ENCODE data around the gene KLF18. TPM values are rescaled to one million over a fixed set of nuclear protein-coding genes. Genes with fewer than 3 reads are reported as not detected.
"Not testable (repeated sequence)": the region's sequence is repeated elsewhere in the genome, so short reads cannot be mapped to it uniquely, and the experiment has no call there.

The KLF18 gene
- total RNA-seq, 1 experiment from 2014 or later: not detected

- CTCF ChIA-PET: interaction anchor here (1.1 kb wide), 1 partner anchor 97 kb away, joined by 3 read pairs; no protein-coding TSS in a partner anchor
- intact Hi-C loops (cut with micrococcal nuclease): no loop called here
- no peak overlapping the region for H3K4me3 Mint-ChIP-seq (ENCODE audit: unreplicated experiment)
Measured at GRCh38 chr1:44120398-44120949, 21.0 kb downstream of the KLF18 start.

GRCh38 chr1:44119525-44119924, 21.9 kb downstream of the KLF18 start:
- Mint-ChIP-seq H3K27ac (ENCODE audit: low read depth, unreplicated experiment) (no peak overlapping the region), H3K9me3 (ENCODE audit: unreplicated experiment) (no peaks in the 10 kb centered on the region), H3K4me3 (ENCODE audit: unreplicated experiment) (no peak overlapping the region), H3K4me1 (ENCODE audit: insufficient read depth, unreplicated experiment) (no peaks in the 10 kb centered on the region), H3K36me3 (ENCODE audit: insufficient read depth, unreplicated experiment) (no peaks in the 10 kb centered on the region), H3K27me3 (ENCODE audit: insufficient read depth, unreplicated experiment) (peaks cover 21% of the 10 kb centered on the region)
- intact Hi-C loops (cut with micrococcal nuclease): no loop called here
- BruUV-seq (replicated peaks): no TSS peak
- DNase-seq (ENCODE audit: unreplicated experiment): no peak
- ChIA-PET CTCF (no interaction called here), POLR2A (no interaction called here)
- TF ChIP-seq CTCF (IDR thresholded peaks at IDR 0.05; ENCODE audit: unreplicated experiment): no peak

More at GRCh38 chr1:44120398-44120949, 21.0 kb downstream of the KLF18 start:
- DNase-seq (ENCODE audit: unreplicated experiment): no peak
- H3K27me3 Mint-ChIP-seq (ENCODE audit: insufficient read depth, unreplicated experiment): peaks cover 21% of the 10 kb centered on the region
- TF ChIP-seq CTCF (IDR thresholded peaks at IDR 0.05; ENCODE audit: unreplicated experiment): no peak
- H3K36me3 Mint-ChIP-seq (ENCODE audit: insufficient read depth, unreplicated experiment): no peaks in the 10 kb centered on the region
- BruUV-seq (replicated peaks): no TSS peak
- H3K9me3 Mint-ChIP-seq (ENCODE audit: unreplicated experiment): no peaks in the 10 kb centered on the region
- H3K27ac Mint-ChIP-seq (ENCODE audit: low read depth, unreplicated experiment): no peak overlapping the region
- POLR2A ChIA-PET: no interaction called here
- no peaks in the 10 kb centered on the region for H3K4me1 Mint-ChIP-seq (ENCODE audit: insufficient read depth, unreplicated experiment)

GRCh38 chr1:44118682-44119081, 22.7 kb downstream of the KLF18 start, which contains the start of gene KLF17:
Gene KLF17 (plus strand): TSS chr1:44118821. CDS start chr1:44118908, 87 bp downstream.
- ChIA-PET CTCF (no interaction called here), POLR2A (no interaction called here)
- Mint-ChIP-seq H3K4me1 (ENCODE audit: insufficient read depth, unreplicated experiment) (no peaks in the 10 kb centered on the region), H3K9me3 (ENCODE audit: unreplicated experiment) (no peaks in the 10 kb centered on the region), H3K27me3 (ENCODE audit: insufficient read depth, unreplicated experiment) (peaks cover 19% of the 10 kb centered on the region), H3K27ac (ENCODE audit: low read depth, unreplicated experiment) (no peak within 1 kb of the TSS), H3K4me3 (ENCODE audit: unreplicated experiment) (no peak within 1 kb of the TSS), H3K36me3 (ENCODE audit: insufficient read depth, unreplicated experiment) (no peaks in the 10 kb centered on the region)
- TF ChIP-seq CTCF (IDR thresholded peaks at IDR 0.05; ENCODE audit: unreplicated experiment): no peak
- BruUV-seq (replicated peaks): no TSS peak
- intact Hi-C loops (cut with micrococcal nuclease): no loop called here
- DNase-seq (ENCODE audit: unreplicated experiment): no peak

GRCh38 chr1:44117272-44117671, 24.2 kb downstream of the KLF18 start:
- H3K9me3 Mint-ChIP-seq (ENCODE audit: unreplicated experiment); CTCF ChIA-PET; BruUV-seq (replicated peaks); H3K27ac Mint-ChIP-seq (ENCODE audit: low read depth, unreplicated experiment); H3K4me1 Mint-ChIP-seq (ENCODE audit: insufficient read depth, unreplicated experiment); POLR2A ChIA-PET; H3K4me3 Mint-ChIP-seq (ENCODE audit: unreplicated experiment); H3K36me3 Mint-ChIP-seq (ENCODE audit: insufficient read depth, unreplicated experiment); DNase-seq (ENCODE audit: unreplicated experiment); H3K27me3 Mint-ChIP-seq (ENCODE audit: insufficient read depth, unreplicated experiment); intact Hi-C loops (cut with micrococcal nuclease): not testable (repeated sequence)

GRCh38 chr1:44114098-44114497, 27.3 kb downstream of the KLF18 start:
- POLR2A ChIA-PET: no interaction called here
- intact Hi-C loops (cut with micrococcal nuclease): no loop called here

More at GRCh38 chr1:44114098-44114497, 27.3 kb downstream of the KLF18 start:
- Mint-ChIP-seq H3K4me1 (ENCODE audit: insufficient read depth, unreplicated experiment) (no peaks in the 10 kb centered on the region), H3K36me3 (ENCODE audit: insufficient read depth, unreplicated experiment) (no peaks in the 10 kb centered on the region), H3K4me3 (ENCODE audit: unreplicated experiment) (no peak overlapping the region), H3K27me3 (ENCODE audit: insufficient read depth, unreplicated experiment) (no peaks in the 10 kb centered on the region), H3K9me3 (ENCODE audit: unreplicated experiment) (no peaks in the 10 kb centered on the region), H3K27ac (ENCODE audit: low read depth, unreplicated experiment) (no peak overlapping the region)
- no peak for DNase-seq (ENCODE audit: unreplicated experiment)
- BruUV-seq (replicated peaks): no TSS peak
- TF ChIP-seq CTCF (IDR thresholded peaks at IDR 0.05; ENCODE audit: unreplicated experiment): no peak
- CTCF ChIA-PET: interaction anchor here (0.6 kb wide), 1 partner anchor 10 kb away, joined by 5 read pairs; no protein-coding TSS in a partner anchor
